ENCODE measurements around the gene PUS7. TPM values are rescaled to one million over a fixed set of nuclear protein-coding genes. Genes with fewer than 3 reads are reported as not detected.

PUS7 gene
- total and polyA plus RNA-seq, 7 experiments from 2014 or later, result 4.0 to 16.5 (median 5.4) TPM

DNA sequence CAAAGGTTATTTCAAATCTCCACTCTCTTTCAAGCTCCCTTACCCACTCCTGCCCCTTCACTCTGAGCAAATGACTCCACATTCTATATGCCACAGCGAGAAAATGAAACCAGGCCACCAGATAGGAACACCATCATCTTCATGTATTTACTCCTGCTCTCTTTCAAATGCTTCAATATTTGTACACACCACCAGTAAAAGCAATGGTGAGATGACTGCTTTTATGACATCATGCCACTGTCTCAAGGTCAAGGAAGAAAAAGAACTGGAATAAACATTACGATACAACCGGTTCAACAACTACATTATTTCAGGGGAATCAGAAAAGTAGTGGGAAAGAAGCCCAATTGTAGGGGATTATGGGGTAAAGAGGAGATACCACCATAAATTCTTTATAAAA is 32.7 kb downstream of the PUS7 start:
- no peak overlapping the region for H3K27ac ChIP-seq (ENCODE audit: low read depth, low read length)
- no peaks in the 10 kb centered on the region for H3K9me3 Mint-ChIP-seq
- no peak overlapping the region for H3K27ac Mint-ChIP-seq
- peaks cover 3 to 21% (median 9%) of the 10 kb centered on the region in 5 donors for H3K36me3 Mint-ChIP-seq
- H3K27me3 ChIP-seq (ENCODE audit: control insufficient read depth in 2 of 2, insufficient read depth in 2 of 2, low read length in 2 of 2), result no peaks in the 10 kb centered on the region
- H3K36me3 ChIP-seq (ENCODE audit: control insufficient read depth in 2 of 3, insufficient read depth in 3 of 3, low read length in 3 of 3), result no peaks in the 10 kb centered on the region
- no peaks in the 10 kb centered on the region for H3K27me3 Mint-ChIP-seq
- POLR2A ChIA-PET, result no interaction called here
- peaks cover 0 to 8% (median 0%) of the 10 kb centered on the region in 7 donors for H3K4me1 Mint-ChIP-seq
- ATAC-seq (no peak), DNase-seq (no peak)
- no peaks in the 10 kb centered on the region for H3K4me1 ChIP-seq (ENCODE audit: control insufficient read depth in 2 of 2, insufficient read depth in 2 of 2, low read length in 2 of 2)
- no peaks in the 10 kb centered on the region for H3K9me3 ChIP-seq (ENCODE audit: control insufficient read depth in 2 of 3, low read length in 3 of 3)
- no peak overlapping the region for H3K4me3 Mint-ChIP-seq
- CTCF ChIA-PET, result interaction anchor here (1.1 kb wide), 1 partner anchor 508 kb away, joined by 3 read pairs; no protein-coding TSS in a partner anchor
- intact Hi-C loops (cut with micrococcal nuclease), result loop anchor here (2.0 to 5.0 kb wide), 3 partner anchors 152 to 567 kb away; no protein-coding TSS in a partner anchor
- H3K4me3 ChIP-seq (ENCODE audit: low read length), result no peak overlapping the region

DNA sequence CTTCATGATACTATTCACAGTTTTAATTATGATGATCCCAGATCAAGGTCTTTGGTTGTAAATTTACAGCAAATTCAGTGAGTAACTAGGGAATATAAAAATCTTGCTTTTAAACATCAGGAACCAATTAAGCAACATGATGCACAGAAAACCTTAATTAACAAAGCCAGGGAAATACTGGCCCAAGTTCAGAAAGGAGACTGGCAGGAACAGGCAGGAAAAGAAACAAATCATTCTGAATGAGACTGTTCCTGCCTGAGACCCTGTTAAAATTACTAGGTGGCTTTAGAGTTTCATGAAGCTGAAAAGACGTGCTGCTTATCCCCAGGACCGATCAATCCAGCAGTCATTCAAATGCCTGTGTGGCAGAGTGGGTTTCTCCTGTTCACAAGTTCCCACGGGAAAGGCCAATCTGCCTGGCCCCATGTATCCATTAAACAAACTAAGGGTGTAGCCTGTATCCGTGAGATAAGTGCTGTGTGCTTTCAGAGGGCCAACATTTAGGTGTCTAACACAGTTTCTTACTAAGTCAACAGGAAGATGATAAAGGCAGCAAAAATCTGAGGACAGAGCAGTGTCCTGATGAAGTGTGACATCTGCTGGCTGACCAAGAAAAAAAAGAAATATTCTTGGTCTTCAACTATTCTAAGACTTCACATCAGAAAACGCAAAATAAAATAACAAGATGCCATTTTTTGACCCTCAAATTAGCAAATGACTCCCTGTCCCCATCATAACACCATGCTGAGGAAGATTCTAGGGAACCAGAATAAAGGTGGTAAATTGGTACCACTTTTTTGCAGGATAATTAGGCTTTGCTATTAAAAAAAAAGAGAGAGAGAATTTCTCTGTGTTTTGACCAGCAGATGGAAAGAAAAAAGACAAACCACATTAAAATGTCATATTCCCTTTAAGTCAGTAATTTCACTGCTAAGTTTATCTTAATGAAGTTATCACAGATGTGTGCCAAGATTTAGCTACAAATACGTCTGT is 34.2 kb downstream of the PUS7 start:
- intact Hi-C loops (cut with micrococcal nuclease), result loop anchor here (1.0 to 5.0 kb wide), 7 partner anchors 58 to 605 kb away; no protein-coding TSS in a partner anchor
- Mint-ChIP-seq H3K27ac (peak overlapping the region in 1 of 9 donors; percentile 20), H3K4me1 (peaks cover 0 to 8% (median 0%) of the 10 kb centered on the region in 7 donors), H3K4me3 (no peak overlapping the region), H3K27me3 (no peaks in the 10 kb centered on the region), H3K9me3 (no peaks in the 10 kb centered on the region), H3K36me3 (peaks cover 3 to 21% (median 9%) of the 10 kb centered on the region in 5 donors)
- H3K4me3 ChIP-seq (ENCODE audit: low read length), result no peak overlapping the region
- peak in 4 of 9 donors; percentile 4 to 31 (median 19) for DNase-seq
- no peaks in the 10 kb centered on the region for H3K4me1 ChIP-seq (ENCODE audit: control insufficient read depth in 2 of 2, insufficient read depth in 2 of 2, low read length in 2 of 2)
- ATAC-seq, result no peak
- H3K9me3 ChIP-seq (ENCODE audit: control insufficient read depth in 2 of 3, low read length in 3 of 3), result no peaks in the 10 kb centered on the region
- H3K27ac ChIP-seq (ENCODE audit: low read depth, low read length), result no peak overlapping the region
- no peaks in the 10 kb centered on the region for H3K36me3 ChIP-seq (ENCODE audit: control insufficient read depth in 2 of 3, insufficient read depth in 3 of 3, low read length in 3 of 3)
- POLR2A ChIA-PET, result no interaction called here
- CTCF ChIA-PET, result interaction anchor here (0.7 to 1.1 kb wide), 2 partner anchors 507 to 1418 kb away, joined by 3 read pairs; no protein-coding TSS in a partner anchor
- no peaks in the 10 kb centered on the region for H3K27me3 ChIP-seq (ENCODE audit: control insufficient read depth in 2 of 2, insufficient read depth in 2 of 2, low read length in 2 of 2)

DNA sequence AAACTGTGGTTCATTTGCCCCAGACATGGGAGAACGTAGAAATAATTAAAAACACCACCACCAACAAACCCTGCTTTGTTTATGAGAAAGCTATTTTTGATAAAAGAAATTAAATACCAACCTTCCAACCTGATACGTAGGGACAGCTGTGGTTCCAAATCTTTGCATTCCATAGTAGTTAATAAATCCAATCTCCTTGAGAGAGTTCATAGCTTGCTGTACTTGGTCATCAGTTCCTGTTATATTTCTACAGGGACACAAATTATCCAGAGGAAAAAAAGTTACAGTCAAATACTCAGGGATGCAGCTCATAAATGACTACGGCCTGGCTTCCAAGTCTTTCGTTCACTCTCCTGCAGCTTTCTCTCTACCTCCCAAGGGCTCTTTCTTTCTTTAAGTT is 41.1 kb downstream of the PUS7 start:
- intact Hi-C loops (cut with micrococcal nuclease), result no loop called here
- Mint-ChIP-seq H3K4me3 (no peak overlapping the region), H3K36me3 (peaks cover 4 to 36% (median 14%) of the 10 kb centered on the region in 5 donors), H3K27ac (no peak overlapping the region), H3K27me3 (no peaks in the 10 kb centered on the region), H3K4me1 (no peaks in the 10 kb centered on the region), H3K9me3 (no peaks in the 10 kb centered on the region)
- CTCF ChIA-PET, result no interaction called here
- no peak overlapping the region for H3K27ac ChIP-seq (ENCODE audit: low read depth, low read length)
- H3K9me3 ChIP-seq (ENCODE audit: control insufficient read depth in 2 of 3, low read length in 3 of 3), result no peaks in the 10 kb centered on the region
- no peak for ATAC-seq
- DNase-seq, result no peak
- no peaks in the 10 kb centered on the region for H3K36me3 ChIP-seq (ENCODE audit: control insufficient read depth in 2 of 3, insufficient read depth in 3 of 3, low read length in 3 of 3)
- no peaks in the 10 kb centered on the region for H3K27me3 ChIP-seq (ENCODE audit: control insufficient read depth in 2 of 2, insufficient read depth in 2 of 2, low read length in 2 of 2)
- no peaks in the 10 kb centered on the region for H3K4me1 ChIP-seq (ENCODE audit: control insufficient read depth in 2 of 2, insufficient read depth in 2 of 2, low read length in 2 of 2)
- POLR2A ChIA-PET, result no interaction called here
- no peak overlapping the region for H3K4me3 ChIP-seq (ENCODE audit: low read length)

DNA sequence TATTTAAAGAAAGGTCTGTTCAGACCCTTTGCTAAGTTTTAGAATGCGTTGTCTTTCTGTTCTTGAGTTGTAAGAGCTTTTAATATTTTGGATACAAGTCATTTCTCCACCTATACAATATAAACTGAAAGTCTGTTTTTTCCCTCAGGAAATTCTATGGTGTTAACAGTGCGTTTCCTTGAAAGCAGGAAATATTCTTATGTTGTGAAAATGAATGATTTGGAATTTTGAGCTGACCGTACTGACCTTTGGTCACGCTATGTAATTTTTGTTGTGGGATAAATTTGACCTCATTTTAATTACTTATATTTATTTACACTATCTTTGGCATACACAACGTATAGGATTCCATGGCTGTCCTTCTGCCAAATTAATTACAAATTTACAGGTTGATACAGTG is 43.5 kb downstream of the PUS7 start:
- no peak for ATAC-seq
- Mint-ChIP-seq H3K4me1 (no peaks in the 10 kb centered on the region), H3K27ac (no peak overlapping the region), H3K27me3 (no peaks in the 10 kb centered on the region), H3K4me3 (no peak overlapping the region), H3K36me3 (peaks cover 4 to 36% (median 14%) of the 10 kb centered on the region in 5 donors), H3K9me3 (no peaks in the 10 kb centered on the region)
- Histone ChIP-seq H3K36me3 (ENCODE audit: control insufficient read depth in 2 of 3, insufficient read depth in 3 of 3, low read length in 3 of 3) (no peaks in the 10 kb centered on the region), H3K4me1 (ENCODE audit: control insufficient read depth in 2 of 2, insufficient read depth in 2 of 2, low read length in 2 of 2) (no peaks in the 10 kb centered on the region), H3K27me3 (ENCODE audit: control insufficient read depth in 2 of 2, insufficient read depth in 2 of 2, low read length in 2 of 2) (no peaks in the 10 kb centered on the region), H3K4me3 (ENCODE audit: low read length) (no peak overlapping the region), H3K9me3 (ENCODE audit: control insufficient read depth in 2 of 3, low read length in 3 of 3) (no peaks in the 10 kb centered on the region), H3K27ac (ENCODE audit: low read depth, low read length) (no peak overlapping the region)
- ChIA-PET CTCF (no interaction called here), POLR2A (no interaction called here)
- DNase-seq, result no peak
- intact Hi-C loops (cut with micrococcal nuclease), result no loop called here

DNA sequence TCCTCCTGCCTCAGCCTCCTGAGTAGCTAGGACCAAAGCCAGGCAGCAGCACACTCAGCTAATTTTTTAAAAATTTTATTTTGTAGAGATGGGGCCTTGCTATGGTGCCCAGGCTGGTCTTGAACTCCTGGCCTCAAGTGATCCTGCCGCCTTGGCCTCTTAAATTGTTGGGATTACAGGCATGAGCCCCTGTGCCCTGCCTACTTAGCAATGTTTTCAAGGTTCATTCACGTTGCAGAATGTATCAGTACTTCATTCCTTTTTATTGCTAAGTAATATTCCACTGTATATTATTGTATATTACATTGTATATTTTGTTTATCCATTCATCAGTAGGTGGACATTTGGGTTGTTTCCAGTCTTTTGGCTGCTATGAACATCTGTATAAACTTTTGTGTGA is 44.2 kb downstream of the PUS7 start:
- POLR2A ChIA-PET, result no interaction called here
- CTCF ChIA-PET, result no interaction called here
- Mint-ChIP-seq H3K4me3 (no peak overlapping the region), H3K9me3 (no peaks in the 10 kb centered on the region), H3K4me1 (no peaks in the 10 kb centered on the region), H3K27me3 (no peaks in the 10 kb centered on the region), H3K27ac (no peak overlapping the region), H3K36me3 (peaks cover 4 to 36% (median 14%) of the 10 kb centered on the region in 5 donors)
- Histone ChIP-seq H3K36me3 (ENCODE audit: control insufficient read depth in 2 of 3, insufficient read depth in 3 of 3, low read length in 3 of 3) (no peaks in the 10 kb centered on the region), H3K9me3 (ENCODE audit: control insufficient read depth in 2 of 3, low read length in 3 of 3) (no peaks in the 10 kb centered on the region), H3K27ac (ENCODE audit: low read depth, low read length) (no peak overlapping the region), H3K27me3 (ENCODE audit: control insufficient read depth in 2 of 2, insufficient read depth in 2 of 2, low read length in 2 of 2) (no peaks in the 10 kb centered on the region), H3K4me1 (ENCODE audit: control insufficient read depth in 2 of 2, insufficient read depth in 2 of 2, low read length in 2 of 2) (no peaks in the 10 kb centered on the region), H3K4me3 (ENCODE audit: low read length) (no peak overlapping the region)
- no peak for ATAC-seq
- DNase-seq, result no peak
- intact Hi-C loops (cut with micrococcal nuclease), result no loop called here

DNA sequence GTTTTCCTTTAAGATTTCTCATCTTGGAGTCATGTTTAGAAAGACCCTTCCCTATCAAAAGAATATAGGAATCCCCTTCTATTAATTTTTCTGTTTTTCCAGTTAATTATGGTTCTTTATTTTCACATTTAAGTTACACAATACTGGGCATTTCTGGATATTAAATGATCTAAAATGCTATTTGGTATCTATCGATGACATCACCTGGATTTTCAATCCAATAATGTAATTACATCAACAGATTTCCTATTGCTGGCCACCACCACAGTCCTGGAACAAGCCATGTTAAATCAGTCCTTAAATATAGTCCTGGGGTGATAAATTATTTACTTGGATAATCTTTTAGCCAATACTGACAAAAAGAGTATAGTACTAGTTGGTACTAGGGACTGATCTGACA is 48.0 kb downstream of the PUS7 start:
- Mint-ChIP-seq H3K9me3 (no peaks in the 10 kb centered on the region), H3K4me3 (no peak overlapping the region), H3K4me1 (no peaks in the 10 kb centered on the region), H3K27ac (no peak overlapping the region), H3K36me3 (peaks cover 0 to 20% (median 10%) of the 10 kb centered on the region in 5 donors), H3K27me3 (no peaks in the 10 kb centered on the region)
- no peaks in the 10 kb centered on the region for H3K4me1 ChIP-seq (ENCODE audit: control insufficient read depth in 2 of 2, insufficient read depth in 2 of 2, low read length in 2 of 2)
- intact Hi-C loops (cut with micrococcal nuclease), result no loop called here
- ChIA-PET CTCF (no interaction called here), POLR2A (no interaction called here)
- no peaks in the 10 kb centered on the region for H3K9me3 ChIP-seq (ENCODE audit: control insufficient read depth in 2 of 3, low read length in 3 of 3)
- no peak for ATAC-seq
- no peak overlapping the region for H3K4me3 ChIP-seq (ENCODE audit: low read length)
- H3K36me3 ChIP-seq (ENCODE audit: control insufficient read depth in 2 of 3, insufficient read depth in 3 of 3, low read length in 3 of 3), result peaks cover 0 to 4% (median 0%) of the 10 kb centered on the region in 3 experiments
- no peak overlapping the region for H3K27ac ChIP-seq (ENCODE audit: low read depth, low read length)
- H3K27me3 ChIP-seq (ENCODE audit: control insufficient read depth in 2 of 2, insufficient read depth in 2 of 2, low read length in 2 of 2), result no peaks in the 10 kb centered on the region
- no peak for DNase-seq
